HG03045 (cell line): ENCODE results near the gene TRDMT1.

Source experiments
- ATAC-seq: cut with Tn5 transposase; IDR thresholded peaks from one replicate; pipeline ENCODE4 v1.9.1; 2021; ENCODE audit warnings: mild to moderate bottlenecking, moderate library complexity; ENCODE audit not compliant: unreplicated experiment

TRDMT1 gene

GRCh38 chr10:17200912-17201793 lies at the start of gene TRDMT1:
TRDMT1 (minus strand) TSS chr10:17201672; CDS start chr10:17201634, 38 bp downstream.
- ATAC-seq: peak; percentile 98

GRCh38 chr10:17250736-17251135 lies 49.3 kb upstream of the TRDMT1 start:
- ATAC-seq: no peak

GRCh38 chr10:17249820-17250219 lies 48.3 kb upstream of the TRDMT1 start:
- no peak for ATAC-seq

- no peak for ATAC-seq
Measured at GRCh38 chr10:17248964-17249363, 47.5 kb upstream of the TRDMT1 start.

GRCh38 chr10:17247210-17247609 lies 45.7 kb upstream of the TRDMT1 start:
- ATAC-seq: no peak

- no peak for ATAC-seq
Measured at GRCh38 chr10:17244700-17245365, 43.4 kb upstream of the TRDMT1 start.

- ATAC-seq: no peak
Measured at GRCh38 chr10:17241611-17242333, 40.3 kb upstream of the TRDMT1 start.

- ATAC-seq: no peak
Measured at GRCh38 chr10:17240616-17241015, 39.1 kb upstream of the TRDMT1 start.

- ATAC-seq: no peak
Measured at GRCh38 chr10:17240096-17240495, 38.6 kb upstream of the TRDMT1 start.

- ATAC-seq: no peak
Measured at GRCh38 chr10:17239345-17240085, 38.0 kb upstream of the TRDMT1 start.

- ATAC-seq: no peak
Measured at GRCh38 chr10:17238445-17239291, 37.2 kb upstream of the TRDMT1 start.

- no peak for ATAC-seq
Measured at GRCh38 chr10:17237915-17238444, 36.5 kb upstream of the TRDMT1 start.

- no peak for ATAC-seq
Measured at GRCh38 chr10:17237149-17237527, 35.7 kb upstream of the TRDMT1 start.

- ATAC-seq: no peak
Measured at GRCh38 chr10:17236468-17237148, 35.1 kb upstream of the TRDMT1 start.

- no peak for ATAC-seq
Measured at GRCh38 chr10:17235136-17235535, 33.7 kb upstream of the TRDMT1 start.

- no peak for ATAC-seq
Measured at GRCh38 chr10:17234431-17234945, 33.0 kb upstream of the TRDMT1 start.

- no peak for ATAC-seq
Measured at GRCh38 chr10:17233286-17233991, 32.0 kb upstream of the TRDMT1 start.

GRCh38 chr10:17232276-17232960 lies 30.9 kb upstream of the TRDMT1 start:
- no peak for ATAC-seq
